Stimulated activated effector memory CD8-positive, alpha-beta T cell treated with anti-CD3 and anti-CD28 coated beads, Interleukin-12 subunit alpha, Interleukin-12 subunit beta, amount 100 ng/mL, for 72 hours (primary cell): ENCODE results near the gene FLNB.
A peak's percentile ranks its signal among the peaks of the same experiment; 100 is the strongest.
"Not testable (repeated sequence)": the region's sequence is repeated elsewhere in the genome, so short reads cannot be mapped to it uniquely, and the experiment has no call there.

ENCODE experiments used
- ATAC-seq: fragments of 150-1000 bp; cut with Tn5 transposase; 2 replicates; pipeline ENCODE4 v1.10.0; 2021
- DNase-seq, 2 donors: peaks; one replicate each; pipeline ENCODE4 v3.0.0; 2021 to 2022; ENCODE audit warnings: low spot score in 2 of 2
- H3K27ac Mint-ChIP-seq: one replicate; pipeline ENCODE4 v1.8.0; 2022; ENCODE audit warnings: mild to moderate bottlenecking, mixed read lengths
- H3K36me3 Mint-ChIP-seq: one replicate; pipeline ENCODE4 v1.8.0; 2022; ENCODE audit warnings: mild to moderate bottlenecking, mixed read lengths
- H3K4me1 Mint-ChIP-seq: one replicate; pipeline ENCODE4 v1.8.0; 2022; ENCODE audit warnings: mixed read lengths
- H3K4me3 Mint-ChIP-seq: one replicate; pipeline ENCODE4 v1.8.0; 2022; ENCODE audit warnings: mild to moderate bottlenecking, mixed read lengths
- H3K9me3 Mint-ChIP-seq: one replicate; pipeline ENCODE4 v1.8.0; 2022; ENCODE audit warnings: mixed read lengths

The FLNB gene

DNA sequence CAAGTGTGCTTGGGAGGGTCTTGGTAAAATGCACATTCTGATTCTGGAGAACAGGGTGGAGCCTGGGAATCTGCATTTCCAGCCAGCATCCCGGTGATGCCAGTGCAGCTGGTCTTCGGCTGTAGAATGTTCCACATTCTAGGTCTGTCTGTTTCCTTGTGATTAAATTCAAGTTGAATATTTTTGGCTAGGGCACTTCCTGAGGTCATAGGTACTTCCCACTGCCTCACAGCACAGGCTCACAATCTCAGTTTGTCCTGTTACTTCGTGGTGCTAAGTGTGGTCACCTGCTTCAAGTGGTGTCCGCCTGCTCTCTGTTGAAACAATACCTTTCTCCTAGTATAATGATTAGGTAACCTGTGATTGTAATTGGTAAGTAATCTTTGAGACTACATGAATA lies 40.1 kb downstream of the FLNB start:
- Mint-ChIP-seq H3K4me3 (no peak overlapping the region), H3K9me3 (no peaks in the 10 kb centered on the region), H3K36me3 (no peaks in the 10 kb centered on the region), H3K4me1 (peaks cover 28% of the 10 kb centered on the region), H3K27ac (no peak overlapping the region)
- ATAC-seq, result no peak
- no peak for DNase-seq

DNA sequence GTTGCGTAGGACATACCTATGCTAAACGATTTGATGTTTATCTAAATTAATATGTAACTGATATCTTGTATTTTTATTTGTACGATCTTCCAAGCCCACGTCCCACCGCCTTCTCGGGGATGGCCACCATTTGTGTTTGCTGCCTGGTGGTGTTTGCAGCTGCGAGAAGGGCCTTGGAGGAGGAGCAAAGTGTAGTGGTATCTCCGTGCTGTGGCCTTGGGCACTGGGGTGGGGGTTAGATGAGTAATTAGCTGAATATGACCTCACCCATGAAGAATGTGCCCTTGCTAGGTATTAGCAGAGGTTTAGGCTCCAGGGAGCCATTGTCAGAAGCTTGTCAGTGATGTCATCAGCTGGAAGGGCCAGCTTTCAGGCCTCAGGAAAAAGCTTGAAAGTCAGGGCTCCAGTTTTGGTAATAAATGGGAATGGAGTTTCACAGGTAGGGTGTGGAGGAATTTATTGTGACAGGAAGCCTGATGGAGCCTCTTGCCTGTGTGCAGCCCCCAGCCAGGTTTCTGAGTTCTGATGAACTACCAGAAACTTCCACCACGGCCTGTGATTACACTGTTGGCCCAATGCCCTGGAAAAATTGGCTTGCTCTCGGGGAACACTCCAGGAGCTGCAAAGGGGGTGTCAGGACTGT lies 41.0 kb downstream of the FLNB start:
- ATAC-seq (no peak), DNase-seq (no peak)
- Mint-ChIP-seq H3K36me3 (no peaks in the 10 kb centered on the region), H3K27ac (no peak overlapping the region), H3K4me1 (peaks cover 19% of the 10 kb centered on the region), H3K9me3 (no peaks in the 10 kb centered on the region), H3K4me3 (no peak overlapping the region)

DNA sequence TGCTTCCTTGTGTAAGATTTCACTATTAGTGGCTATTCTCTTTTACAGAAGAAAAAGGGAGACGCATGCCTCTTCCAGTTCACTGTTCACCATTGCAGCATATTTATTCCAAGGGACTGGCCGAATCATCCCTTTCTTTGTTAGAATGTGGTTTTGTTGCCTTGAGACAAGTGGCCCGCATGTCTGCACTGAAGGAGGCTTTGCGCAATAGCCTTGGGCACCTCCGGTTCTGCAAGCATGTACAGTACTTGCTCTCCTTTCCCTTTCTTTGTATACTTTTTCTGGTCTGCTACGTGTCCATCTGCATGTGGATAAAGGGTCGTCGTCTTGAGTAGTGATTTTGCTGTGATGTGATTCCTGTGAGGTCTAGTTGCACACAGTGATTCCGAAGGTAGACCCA lies 43.0 kb downstream of the FLNB start:
- no peaks in the 10 kb centered on the region for H3K9me3 Mint-ChIP-seq
- no peak overlapping the region for H3K4me3 Mint-ChIP-seq
- ATAC-seq (no peak), DNase-seq (no peak)
- peaks cover 18% of the 10 kb centered on the region for H3K4me1 Mint-ChIP-seq
- no peaks in the 10 kb centered on the region for H3K36me3 Mint-ChIP-seq
- peak overlapping the region; percentile 26 for H3K27ac Mint-ChIP-seq

DNA sequence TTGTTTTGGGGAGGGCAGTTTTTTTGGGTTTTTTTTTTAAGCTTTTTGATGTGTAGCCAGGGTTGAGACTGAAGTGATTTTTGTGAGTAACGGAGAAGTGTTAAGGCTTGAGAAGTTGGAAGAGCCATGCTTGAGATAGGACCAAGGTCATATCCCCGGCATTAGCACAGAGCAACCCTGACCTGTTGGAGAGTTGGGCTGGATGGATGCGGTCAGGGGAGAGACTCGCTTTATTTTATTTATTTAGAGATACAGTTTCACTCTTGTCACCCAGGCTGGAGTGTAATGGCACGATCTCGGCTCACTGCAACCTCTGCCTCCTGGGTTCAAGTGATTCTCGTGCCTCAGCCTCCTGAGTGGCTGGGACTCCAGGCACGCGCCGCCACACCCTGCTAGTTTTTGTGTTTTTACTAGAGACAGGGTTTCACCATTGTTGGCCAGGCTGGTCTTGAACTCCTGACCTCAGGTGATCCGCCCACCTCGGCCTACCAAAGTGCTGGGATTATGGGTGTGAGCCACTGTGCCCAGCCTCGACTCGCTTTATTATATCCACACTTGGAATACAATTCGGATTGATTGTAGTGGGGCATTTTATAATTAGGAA lies 43.5 kb downstream of the FLNB start:
- H3K27ac Mint-ChIP-seq, result peak overlapping the region; percentile 26
- peaks cover 18% of the 10 kb centered on the region for H3K4me1 Mint-ChIP-seq
- DNase-seq, H3K36me3 Mint-ChIP-seq, H3K9me3 Mint-ChIP-seq, ATAC-seq, H3K4me3 Mint-ChIP-seq: not testable (repeated sequence)

DNA sequence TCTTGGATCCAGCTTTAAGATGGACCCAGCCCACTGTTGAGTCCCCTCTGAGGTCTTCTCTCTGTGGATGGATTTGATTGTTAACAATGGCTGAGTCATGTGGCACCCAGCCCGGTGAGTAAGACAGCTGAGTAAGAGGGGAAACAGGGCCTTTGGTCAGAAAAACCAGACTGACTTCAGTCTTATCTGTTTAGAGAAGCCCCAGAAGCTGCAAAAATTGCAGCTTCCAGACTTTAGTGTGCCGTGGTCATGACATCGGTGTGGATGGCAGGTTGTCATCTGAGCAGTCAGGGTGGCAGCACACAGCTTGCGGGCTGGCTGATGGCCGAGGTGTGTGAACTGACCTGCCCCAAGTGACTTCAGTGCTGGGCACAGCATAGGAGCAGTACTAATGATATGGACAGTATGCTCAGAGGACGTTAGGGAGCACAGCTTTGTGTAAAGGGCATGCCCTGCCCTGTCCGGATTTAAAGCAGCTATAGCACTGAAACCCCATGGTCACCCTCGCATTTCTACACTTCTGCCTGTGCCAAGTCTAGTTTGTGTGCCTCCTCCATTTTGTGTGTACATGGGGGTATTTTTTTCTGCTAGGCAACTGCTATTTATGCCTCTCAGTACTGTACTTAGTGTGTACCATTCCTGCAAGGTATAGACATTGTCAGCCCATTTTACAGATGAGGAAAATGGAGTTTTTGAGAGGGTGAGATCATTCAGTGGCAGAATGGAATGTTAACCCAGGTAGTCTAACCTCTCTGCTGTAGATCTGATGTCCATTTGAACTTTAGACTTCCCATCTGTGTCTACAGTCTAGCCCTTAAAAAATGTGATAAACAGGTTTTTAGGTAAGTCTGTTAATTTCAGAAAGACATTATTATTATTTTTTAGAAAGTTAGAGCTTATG lies 44.4 kb downstream of the FLNB start:
- no peak overlapping the region for H3K4me3 Mint-ChIP-seq
- ATAC-seq (peak; percentile 99), DNase-seq (peak; percentile 20 to 71)
- H3K27ac Mint-ChIP-seq, result peak overlapping the region; percentile 20
- peaks cover 18% of the 10 kb centered on the region for H3K4me1 Mint-ChIP-seq
- no peaks in the 10 kb centered on the region for H3K36me3 Mint-ChIP-seq
- H3K9me3 Mint-ChIP-seq, result no peaks in the 10 kb centered on the region

DNA sequence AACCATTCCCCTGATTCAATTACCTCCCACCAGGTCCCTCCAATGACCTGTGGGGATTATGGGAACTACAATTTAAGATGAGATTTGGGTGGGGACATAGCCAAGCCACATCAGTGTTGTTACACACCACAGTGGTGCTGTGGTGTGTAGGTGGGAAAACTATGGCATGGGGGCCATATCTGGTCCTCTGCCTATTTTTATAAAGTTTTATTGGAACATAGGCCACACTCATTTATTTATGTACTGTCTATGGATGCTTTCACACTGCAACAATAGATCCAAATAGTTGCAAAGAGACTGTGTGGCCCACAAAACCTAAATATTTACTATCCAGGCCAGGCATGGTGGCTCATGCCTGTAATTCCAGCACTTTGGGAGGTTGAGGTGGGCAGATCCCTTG lies 46.4 kb downstream of the FLNB start:
- Mint-ChIP-seq H3K4me1 (peaks cover 18% of the 10 kb centered on the region), H3K9me3 (no peaks in the 10 kb centered on the region), H3K27ac (no peak overlapping the region)

DNA sequence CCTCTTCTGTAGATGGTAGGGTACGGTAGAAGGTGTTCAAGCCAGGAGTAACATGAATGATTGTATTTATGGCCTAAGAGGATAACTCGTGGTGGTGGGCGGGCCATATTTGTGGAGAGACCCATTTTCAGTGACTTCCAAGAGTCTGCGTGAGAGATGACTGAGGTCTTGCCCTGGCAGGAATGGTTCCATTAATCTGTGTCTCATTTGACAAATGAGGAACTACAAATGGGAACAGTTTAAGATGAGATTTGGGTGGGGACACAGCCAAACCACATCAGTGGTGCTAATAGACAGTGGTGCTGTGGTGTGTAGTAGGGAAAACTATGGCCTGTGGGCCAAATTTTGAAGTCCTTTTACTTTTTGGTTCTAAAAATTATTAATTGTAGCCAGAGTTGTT lies 47.1 kb downstream of the FLNB start:
- ATAC-seq (no peak), DNase-seq (no peak)
- Mint-ChIP-seq H3K4me3 (no peak overlapping the region), H3K9me3 (no peaks in the 10 kb centered on the region), H3K4me1 (peaks cover 23% of the 10 kb centered on the region), H3K27ac (no peak overlapping the region), H3K36me3 (no peaks in the 10 kb centered on the region)

More for the DNA sequence above, 46.4 kb downstream of the FLNB start:
- ATAC-seq, result no peak
- no peak for DNase-seq
- Mint-ChIP-seq H3K4me3 (no peak overlapping the region), H3K36me3 (no peaks in the 10 kb centered on the region)

DNA sequence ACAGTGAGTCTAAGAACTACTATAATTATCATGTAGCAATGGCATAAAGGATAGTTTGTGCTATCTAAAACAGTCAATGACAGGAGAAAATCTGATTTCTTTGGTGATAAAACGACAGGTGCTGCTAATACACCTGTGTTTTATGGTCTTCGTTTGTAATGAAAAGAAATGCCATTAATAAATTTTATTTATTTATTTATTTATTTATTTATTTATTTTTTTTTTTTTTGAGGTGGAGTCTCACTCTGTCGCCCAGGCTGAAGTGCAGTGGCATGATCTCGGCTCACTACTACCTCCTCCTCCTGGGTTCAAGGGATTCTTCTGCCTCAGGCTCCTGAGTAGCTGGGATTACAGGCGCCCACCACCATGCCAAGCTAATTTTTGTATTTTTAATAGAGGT lies 47.7 kb downstream of the FLNB start:
- H3K4me1 Mint-ChIP-seq, result peaks cover 23% of the 10 kb centered on the region
- not testable (repeated sequence) for ATAC-seq, H3K27ac Mint-ChIP-seq, DNase-seq, H3K36me3 Mint-ChIP-seq, H3K4me3 Mint-ChIP-seq, H3K9me3 Mint-ChIP-seq

DNA sequence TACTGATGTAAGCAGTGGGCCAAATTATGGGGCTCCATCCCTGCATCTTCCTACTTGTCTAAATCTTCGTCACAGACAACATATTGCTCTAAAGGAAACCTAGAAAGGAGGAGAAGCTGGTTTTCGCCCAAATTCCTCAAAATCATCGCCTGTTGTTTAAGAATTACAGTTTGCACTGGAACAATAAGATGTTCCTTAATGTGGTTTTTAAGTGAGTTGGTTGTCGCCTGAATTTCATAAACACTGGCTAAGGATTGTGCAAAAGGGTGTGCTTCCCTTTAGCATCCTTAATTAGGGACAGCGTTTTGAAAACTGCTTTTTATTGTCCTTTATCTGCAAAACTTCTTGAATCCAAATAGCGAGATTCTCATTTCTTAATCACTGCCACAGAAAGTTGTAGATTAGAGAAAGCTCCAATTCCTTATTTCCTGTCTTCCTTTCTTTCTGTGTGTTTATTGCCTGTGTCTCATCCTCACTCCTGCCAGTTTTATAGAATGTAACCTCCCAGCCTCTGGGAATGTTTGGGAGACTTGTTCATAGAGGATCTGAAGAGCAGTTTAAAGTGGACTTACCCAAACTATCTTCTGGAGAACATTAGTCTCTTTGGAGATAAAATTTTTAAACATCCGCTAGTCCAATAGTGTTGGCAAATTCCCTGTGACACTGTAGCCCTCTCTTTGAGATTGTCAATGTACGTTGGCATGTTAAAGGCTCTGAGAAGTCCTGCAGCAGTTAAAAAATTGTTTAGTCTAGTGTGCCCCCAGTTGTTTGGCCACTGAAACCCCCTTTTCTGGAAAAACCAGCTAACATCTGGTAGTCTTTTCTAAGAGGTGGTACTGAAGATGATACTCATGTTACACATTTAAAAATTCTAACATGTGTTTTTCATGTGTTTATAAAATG lies 50.4 kb downstream of the FLNB start:
- no peak for ATAC-seq
- no peak for DNase-seq
- no peaks in the 10 kb centered on the region for H3K36me3 Mint-ChIP-seq

DNA sequence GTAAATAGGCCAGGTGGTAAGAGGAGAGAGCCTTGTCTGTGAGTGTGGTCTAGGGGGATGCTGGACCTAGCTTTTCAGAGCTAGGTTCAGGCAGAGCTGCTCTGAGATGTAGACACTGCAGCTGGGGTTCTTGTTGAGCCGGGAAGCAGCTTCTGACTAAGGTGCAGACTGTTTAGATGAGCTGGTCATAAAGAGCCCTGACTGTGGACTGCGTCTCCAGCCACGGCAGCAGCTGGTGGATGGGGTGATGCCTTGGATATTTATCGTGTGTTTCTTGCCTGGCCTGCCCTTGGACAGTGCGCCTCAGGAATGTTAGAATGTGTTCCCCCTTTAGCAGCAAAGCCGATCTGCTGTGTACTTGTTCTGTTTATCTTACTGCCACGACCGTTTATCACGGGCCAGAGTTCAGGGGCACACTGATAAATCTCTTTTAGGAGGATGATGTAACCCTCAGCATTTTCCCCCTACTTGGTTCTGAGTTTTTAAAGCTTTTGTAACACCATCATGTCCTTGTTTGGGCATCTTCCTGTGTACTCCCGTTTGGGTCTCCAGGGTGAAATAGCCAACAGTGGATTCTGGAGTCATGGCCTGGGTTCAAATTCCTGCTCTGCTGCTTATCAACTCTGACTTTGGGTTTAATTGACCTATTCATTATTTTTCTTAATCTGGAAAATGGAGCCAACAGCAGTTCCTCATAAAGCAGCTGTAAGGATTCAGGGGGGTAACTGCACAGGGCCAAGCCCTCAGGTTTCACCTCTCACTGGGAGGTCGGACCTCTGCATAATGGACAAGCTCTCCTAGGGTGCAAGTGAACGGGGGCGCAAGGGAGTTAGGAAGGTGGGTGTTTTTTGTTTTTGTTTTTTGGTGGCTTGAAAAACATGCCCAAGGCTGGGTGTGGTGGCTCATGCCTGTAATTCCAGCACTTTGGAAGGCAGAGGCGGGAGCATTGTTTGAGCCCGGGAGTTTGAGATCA lies 51.4 kb downstream of the FLNB start:
- H3K36me3 Mint-ChIP-seq, result no peaks in the 10 kb centered on the region
- H3K27ac Mint-ChIP-seq, result no peak overlapping the region
- H3K4me1 Mint-ChIP-seq, result peaks cover 5% of the 10 kb centered on the region
- no peak for DNase-seq
- H3K9me3 Mint-ChIP-seq, result no peaks in the 10 kb centered on the region
- no peak overlapping the region for H3K4me3 Mint-ChIP-seq
- no peak for ATAC-seq

More for the DNA sequence above, 50.4 kb downstream of the FLNB start:
- Mint-ChIP-seq H3K4me3 (no peak overlapping the region), H3K27ac (no peak overlapping the region), H3K9me3 (no peaks in the 10 kb centered on the region), H3K4me1 (peaks cover 5% of the 10 kb centered on the region)

DNA sequence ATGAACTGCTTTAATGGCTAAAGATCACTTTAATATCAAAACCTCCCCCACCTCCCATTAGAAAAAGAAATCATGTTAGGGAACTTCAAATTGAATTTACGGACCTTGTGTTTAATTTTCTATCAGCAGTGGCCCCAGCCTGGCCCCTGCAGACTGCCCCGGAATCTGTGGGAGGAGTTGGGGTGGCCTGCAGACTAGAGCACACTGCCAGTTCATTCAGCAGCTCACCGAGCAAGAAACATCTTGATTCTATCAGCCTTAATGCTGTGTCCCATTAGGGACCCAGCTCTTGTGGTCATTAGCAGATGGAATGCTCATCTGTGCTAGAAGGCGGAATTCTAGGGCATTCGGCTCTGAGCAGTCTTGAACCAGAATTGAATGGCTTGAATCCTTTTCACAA lies 54.2 kb downstream of the FLNB start:
- DNase-seq (no peak), ATAC-seq (no peak)
- H3K36me3 Mint-ChIP-seq, result no peaks in the 10 kb centered on the region
- H3K9me3 Mint-ChIP-seq, result no peaks in the 10 kb centered on the region
- no peak overlapping the region for H3K4me3 Mint-ChIP-seq
- H3K27ac Mint-ChIP-seq, result no peak overlapping the region
- peaks cover 5% of the 10 kb centered on the region for H3K4me1 Mint-ChIP-seq

DNA sequence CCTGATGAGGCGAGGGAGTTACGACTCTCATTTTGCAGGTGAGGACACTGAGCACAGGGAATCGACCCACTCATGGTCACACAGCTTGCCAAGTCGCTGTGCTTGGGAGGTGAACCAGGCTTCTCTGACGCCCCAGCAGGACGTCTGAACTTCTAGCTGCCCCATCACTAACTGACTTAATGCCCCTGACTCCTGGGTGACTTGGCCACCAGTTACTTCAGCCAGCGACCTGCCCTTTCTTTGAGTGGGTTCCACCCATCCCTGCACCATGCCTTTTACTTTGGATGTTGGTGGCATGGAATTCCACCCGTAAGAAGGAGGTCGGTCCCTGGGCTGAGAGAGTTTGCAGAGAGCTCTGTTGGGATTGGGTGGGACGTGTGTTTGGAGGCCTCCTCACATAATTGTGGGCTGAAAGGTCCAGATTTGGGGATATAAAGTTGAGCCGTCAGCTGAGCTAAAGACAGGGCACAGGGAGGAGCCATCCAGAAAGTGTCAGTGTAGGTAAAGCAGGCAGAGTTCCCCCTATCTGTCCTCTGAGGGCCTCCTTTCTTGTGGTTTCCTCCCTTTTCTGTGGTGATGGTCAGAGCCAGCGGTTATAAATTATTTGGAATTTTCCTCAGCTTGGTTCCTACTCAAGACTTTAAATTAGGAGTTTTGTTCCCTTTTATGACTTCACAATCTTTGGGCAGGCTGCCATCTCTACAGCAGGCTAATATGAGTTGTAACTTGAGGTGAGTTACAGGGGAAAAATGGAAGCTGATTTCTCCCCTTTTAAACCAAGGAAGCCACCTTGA lies 55.0 kb downstream of the FLNB start:
- Mint-ChIP-seq H3K27ac (no peak overlapping the region), H3K4me1 (peaks cover 8% of the 10 kb centered on the region)
- no peak for ATAC-seq

DNA sequence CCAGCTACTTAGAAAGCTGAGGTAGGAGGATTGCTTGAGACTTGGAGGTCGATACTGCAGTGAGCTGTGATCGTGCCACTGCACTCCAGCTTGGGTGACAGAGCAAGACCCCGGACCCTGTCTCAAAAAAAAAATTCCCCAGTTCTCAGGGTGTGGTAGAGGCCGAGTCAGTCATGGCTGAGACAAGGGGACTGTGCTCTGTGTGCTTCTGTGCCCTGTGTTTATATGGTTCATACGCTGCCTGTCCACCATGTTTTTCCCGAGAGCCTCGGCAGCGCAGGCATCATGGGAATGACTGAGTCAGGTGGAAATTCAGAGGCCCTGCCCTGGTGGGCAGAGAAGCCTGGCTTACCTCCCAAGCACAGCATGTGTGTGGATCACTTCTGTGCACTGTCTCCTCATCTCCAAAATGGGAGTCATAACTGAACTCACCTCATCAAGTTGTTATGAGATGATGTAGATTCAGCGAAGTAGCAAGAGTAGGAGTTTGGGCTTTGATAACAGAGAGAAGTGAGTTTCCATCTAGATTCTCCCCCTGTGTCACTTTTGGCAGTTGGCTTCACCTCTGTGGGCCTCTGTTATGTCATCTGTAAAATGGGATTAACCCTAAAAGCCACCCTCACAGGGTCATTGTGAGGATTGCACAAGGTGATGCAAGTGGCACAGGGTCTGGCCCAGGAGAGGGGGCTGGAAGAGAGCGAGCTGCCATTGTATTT lies 56.9 kb downstream of the FLNB start:
- H3K36me3 Mint-ChIP-seq, result no peaks in the 10 kb centered on the region
- no peak overlapping the region for H3K4me3 Mint-ChIP-seq
- peaks cover 8% of the 10 kb centered on the region for H3K4me1 Mint-ChIP-seq
- ATAC-seq (peak; percentile 80), DNase-seq (no peak)
- no peaks in the 10 kb centered on the region for H3K9me3 Mint-ChIP-seq
- no peak overlapping the region for H3K27ac Mint-ChIP-seq

More for the DNA sequence above, 55.0 kb downstream of the FLNB start:
- DNase-seq, result no peak
- H3K9me3 Mint-ChIP-seq, result no peaks in the 10 kb centered on the region
- no peaks in the 10 kb centered on the region for H3K36me3 Mint-ChIP-seq
- H3K4me3 Mint-ChIP-seq, result no peak overlapping the region
